Esophagus muscularis mucosa (tissue), 4 donors: ENCODE measurements around the gene ROBO2. TPM values are rescaled to one million over a fixed set of nuclear protein-coding genes. Genes with fewer than 3 reads are reported as not detected.

Source experiments
- DNase-seq: peaks from one replicate; pipeline ENCODE4 v3.0.0-alpha.2; 2017; ENCODE audit errors: extremely low spot score
- H3K27ac ChIP-seq, 4 donors: fragments of 200-600 bp; sonication (generic); replicated peaks in 1 of 4; 1 replicate in 3 of 4; 2 replicates in 1 of 4; pipeline ENCODE4 v1.5.1; 2016 to 2019; ENCODE audit warnings: mild to moderate bottlenecking in 1 of 4
- H3K27me3 ChIP-seq, 4 donors: fragments of 200-600 bp; sonication (generic); one replicate each; pipeline versions ENCODE4 v1.5.1 to v1.6.0; 2016 to 2019
- H3K36me3 ChIP-seq, 4 donors: fragments of 200-600 bp; sonication (generic); one replicate each; pipeline ENCODE4 v1.5.1; 2016 to 2019
- H3K4me1 ChIP-seq, 4 donors: fragments of 200-600 bp; sonication (generic); one replicate each; pipeline ENCODE4 v1.5.1; 2016 to 2019
- H3K4me3 ChIP-seq, 4 donors: fragments of 200-600 bp; sonication (generic); 1 replicate in 2 of 4; 2 replicates in 2 of 4; pipeline ENCODE4 v1.5.1; 2016 to 2019; ENCODE audit warnings: mild to moderate bottlenecking in 4 of 4, moderate library complexity in 1 of 4
- H3K9me3 ChIP-seq, 4 donors: fragments of 200-600 bp; sonication (generic); 1 replicate in 3 of 4; 2 replicates in 1 of 4; pipeline ENCODE4 v1.5.1; 2016 to 2019
- CTCF ChIP-seq, 3 experiments: fragments of 200-600 bp in 2 of 3; fragments of 450-650 bp in 1 of 3; sonication (generic) in 2 of 3; IDR thresholded peaks; one replicate each; pipeline ENCODE4 v1.5.1; 2017 to 2019; ENCODE audit warnings: antibody characterized with exemption in 3 of 3, mild to moderate bottlenecking in 2 of 3, moderate library complexity in 1 of 3
- EP300 ChIP-seq: sonication (generic); formaldehyde crosslinking; IDR thresholded peaks from one replicate; pipeline ENCODE4 v1.6.1; 2017; ENCODE audit warnings: antibody characterized with exemption
- POLR2A ChIP-seq: fragments of 450-650 bp; IDR thresholded peaks from one replicate; pipeline ENCODE4 v1.6.1; 2017; ENCODE audit warnings: antibody characterized with exemption, moderate library complexity, mild to moderate bottlenecking, low read depth
- POLR2AphosphoS5 ChIP-seq, 2 donors: sonication (generic); formaldehyde crosslinking; IDR thresholded peaks; one replicate each; pipeline ENCODE4 v1.6.1; 2017; ENCODE audit warnings: antibody characterized with exemption in 2 of 2
- WGBS: methylation state at CpG from one replicate; pipeline ENCODE4 v1.1.5; 2018; 5-methylcytosine and 5-hydroxymethylcytosine counted together
- intact Hi-C: fragments of 100-400 bp; cut with DNase I; formaldehyde crosslinking; loops from one replicate; pipeline ENCODE4 v1.15.1; 2023
- total RNA-seq, 4 donors: library from RNA; depleted of rRNA; stranded (reverse); fragments of >200 nt; gene quantifications; one replicate each; pipeline versions ENCODE4 v1.1.0 to v1.2.1, GENCODE V29; 2016

The ROBO2 gene
- total RNA-seq, 4 donors from 2014 or later, result 0.83 to 2.1 (median 1.3) TPM

GRCh38 chr3:77146004-77146403 lies 106.1 kb downstream of the ROBO2 start:
- Histone ChIP-seq H3K4me3 (no peak overlapping the region), H3K27me3 (no peaks in the 10 kb centered on the region), H3K36me3 (no peaks in the 10 kb centered on the region), H3K27ac (no peak overlapping the region), H3K9me3 (no peaks in the 10 kb centered on the region), H3K4me1 (no peaks in the 10 kb centered on the region)
- intact Hi-C loops, result no loop called here
- DNase-seq, result no peak
- TF ChIP-seq POLR2A (no peak), POLR2AphosphoS5 (IDR thresholded peaks at IDR 0.05) (no peak), EP300 (no peak), CTCF (IDR thresholded peaks at IDR 0.05) (no peak)
- WGBS, result 66% methylated on average over 7 of the region's 7 CpGs

GRCh38 chr3:77147836-77148578 lies 108.1 kb downstream of the ROBO2 start:
- no peaks in the 10 kb centered on the region for H3K36me3 ChIP-seq
- no peak overlapping the region for H3K4me3 ChIP-seq
- no peak for DNase-seq
- H3K9me3 ChIP-seq, result no peaks in the 10 kb centered on the region
- no peaks in the 10 kb centered on the region for H3K27me3 ChIP-seq
- H3K27ac ChIP-seq, result no peak overlapping the region
- H3K4me1 ChIP-seq, result no peaks in the 10 kb centered on the region
- TF ChIP-seq POLR2A (no peak), CTCF (IDR thresholded peaks at IDR 0.05) (no peak), EP300 (no peak), POLR2AphosphoS5 (IDR thresholded peaks at IDR 0.05) (no peak)
- WGBS, result 75% methylated on average over 8 of the region's 8 CpGs
- intact Hi-C loops, result no loop called here

GRCh38 chr3:77149382-77149781 lies 109.5 kb downstream of the ROBO2 start:
- no peak overlapping the region for H3K4me3 ChIP-seq
- 80% methylated on average over 1 of the region's 2 CpGs for WGBS
- no peaks in the 10 kb centered on the region for H3K27me3 ChIP-seq
- no peaks in the 10 kb centered on the region for H3K9me3 ChIP-seq
- H3K4me1 ChIP-seq, result no peaks in the 10 kb centered on the region
- H3K27ac ChIP-seq, result no peak overlapping the region
- intact Hi-C loops, result no loop called here
- no peak for DNase-seq
- TF ChIP-seq CTCF (IDR thresholded peaks at IDR 0.05) (no peak), POLR2AphosphoS5 (IDR thresholded peaks at IDR 0.05) (no peak), EP300 (no peak), POLR2A (no peak)
- no peaks in the 10 kb centered on the region for H3K36me3 ChIP-seq

GRCh38 chr3:77150028-77150427 lies 110.1 kb downstream of the ROBO2 start:
- no peaks in the 10 kb centered on the region for H3K27me3 ChIP-seq
- no peaks in the 10 kb centered on the region for H3K36me3 ChIP-seq
- H3K4me3 ChIP-seq, result no peak overlapping the region
- 86% methylated on average over 7 of the region's 7 CpGs for WGBS
- H3K4me1 ChIP-seq, result no peaks in the 10 kb centered on the region
- H3K9me3 ChIP-seq, result no peaks in the 10 kb centered on the region
- DNase-seq, result no peak
- no peak for TF ChIP-seq POLR2A
- TF ChIP-seq POLR2AphosphoS5 (IDR thresholded peaks at IDR 0.05), result no peak
- TF ChIP-seq EP300, result no peak
- TF ChIP-seq CTCF (IDR thresholded peaks at IDR 0.05), result no peak
- intact Hi-C loops, result no loop called here
- no peak overlapping the region for H3K27ac ChIP-seq

- Histone ChIP-seq H3K27ac (no peak overlapping the region), H3K9me3 (no peaks in the 10 kb centered on the region), H3K4me1 (no peaks in the 10 kb centered on the region), H3K36me3 (no peaks in the 10 kb centered on the region), H3K27me3 (no peaks in the 10 kb centered on the region), H3K4me3 (no peak overlapping the region)
- no peak for DNase-seq
- TF ChIP-seq POLR2AphosphoS5 (IDR thresholded peaks at IDR 0.05), result no peak
- no peak for TF ChIP-seq CTCF (IDR thresholded peaks at IDR 0.05)
- TF ChIP-seq EP300, result no peak
- TF ChIP-seq POLR2A, result no peak
- intact Hi-C loops, result no loop called here
These were observed 110.9 kb downstream of the ROBO2 start for GRCh38 chr3:77150759-77151158.
